HFFc6 (cell line): ENCODE results near the gene ARHGEF17. TPM values are rescaled to one million over a fixed set of nuclear protein-coding genes. Genes with fewer than 3 reads are reported as not detected.
"Not testable (repeated sequence)": the region's sequence is repeated elsewhere in the genome, so short reads cannot be mapped to it uniquely, and the experiment has no call there.

ENCODE experiments used
- DNase-seq: peaks from one replicate; pipeline ENCODE4 v3.0.0-alpha.2; 2018
- H3K27ac Mint-ChIP-seq: 2 replicates; pipeline ENCODE4 v1.8.0; 2020; ENCODE audit warnings: mild to moderate bottlenecking, mixed read lengths
- H3K27me3 Mint-ChIP-seq: 2 replicates; pipeline ENCODE4 v1.8.0; 2021; ENCODE audit warnings: mild to moderate bottlenecking, moderate library complexity, mixed read lengths; ENCODE audit not compliant: insufficient read depth
- H3K36me3 Mint-ChIP-seq: 2 replicates; pipeline ENCODE4 v1.8.0; 2021; ENCODE audit warnings: low read depth, mixed read lengths
- H3K4me1 Mint-ChIP-seq: 2 replicates; pipeline ENCODE4 v1.8.0; 2020; ENCODE audit warnings: low read depth, mixed read lengths
- H3K4me3 Mint-ChIP-seq: 2 replicates; pipeline ENCODE4 v1.8.0; 2020; ENCODE audit warnings: mild to moderate bottlenecking, moderate library complexity, mixed read lengths
- H3K9me3 Mint-ChIP-seq: 2 replicates; pipeline ENCODE4 v1.8.0; 2020; ENCODE audit warnings: mild to moderate bottlenecking, mixed read lengths
- total RNA-seq, 6 experiments: library from RNA; stranded (reverse); fragmentation: NEBNext Ultra II Directional; extraction: Animal tissue kit (Norgen Biotek cat#: 25700); gene quantifications; 2 replicates in 1 of 6; 3 replicates in 5 of 6; pipeline ENCODE4 v1.2.3, GENCODE V29; 2021
- TF ChIP-seq, protein P1 (sequence below): fragments of 200-600 bp; sonication (generic); IDR thresholded peaks from 2 replicates; pipeline ENCODE4 v1.5.0; 2021; ENCODE audit warnings: antibody characterized with exemption, mild to moderate bottlenecking

Gene ARHGEF17
- total RNA-seq, 6 experiments from 2014 or later = 84.6 to 112 (median 92.1) TPM

DNA sequence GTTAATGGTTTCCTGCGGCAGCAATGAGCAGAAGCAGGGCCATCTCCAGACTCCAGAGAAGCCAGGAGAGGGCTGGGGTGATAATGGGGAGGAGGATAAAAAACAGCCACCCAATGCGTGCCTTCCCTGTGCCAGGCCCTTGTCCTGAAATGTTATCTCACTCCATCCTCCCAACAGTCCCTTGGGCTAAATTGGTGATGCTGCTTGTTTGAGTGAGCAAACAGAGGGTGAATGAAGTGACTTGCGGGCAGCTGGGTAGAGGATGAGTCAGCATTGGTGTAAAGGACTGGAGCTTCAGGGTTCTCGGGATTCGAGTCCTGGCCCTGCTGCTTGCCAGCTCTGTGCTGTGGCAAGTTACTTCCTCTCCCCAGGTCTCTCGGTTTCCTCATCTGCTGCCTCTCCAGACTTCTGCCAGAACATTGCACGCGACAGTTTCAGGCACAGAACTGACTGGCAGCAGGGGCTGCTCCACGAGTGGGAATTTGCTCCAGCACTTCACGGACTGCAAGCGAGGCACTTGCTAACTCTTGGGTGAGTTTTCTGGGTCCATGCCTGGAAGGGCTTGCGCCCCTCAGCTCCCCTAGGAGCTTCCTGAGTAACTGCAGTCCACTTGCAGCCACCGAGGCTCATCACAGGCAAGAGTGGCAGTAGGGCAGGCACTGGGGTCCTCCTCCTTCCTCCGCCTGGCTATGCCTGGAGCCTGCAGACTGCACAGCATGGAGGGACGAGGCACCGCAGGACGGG, 36.0 kb upstream of the ARHGEF17 start, which contains the start of gene P2RY6:
P2RY6 (plus strand) TSS at position 403 of the 744 bp plus-strand sequence. CDS start 24,181 bp downstream, outside the sequence.
- Mint-ChIP-seq H3K9me3 (no peaks in the 10 kb centered on the region), H3K36me3 (no peaks in the 10 kb centered on the region), H3K4me3 (peak within 1 kb of the TSS; percentile 30; the same call in 1 of the 2 replicates), H3K27me3 (peaks cover 8% of the 10 kb centered on the region), H3K27ac (peak within 1 kb of the TSS; percentile 52), H3K4me1 (peaks cover 17% of the 10 kb centered on the region)
- TF ChIP-seq, protein P1, sequence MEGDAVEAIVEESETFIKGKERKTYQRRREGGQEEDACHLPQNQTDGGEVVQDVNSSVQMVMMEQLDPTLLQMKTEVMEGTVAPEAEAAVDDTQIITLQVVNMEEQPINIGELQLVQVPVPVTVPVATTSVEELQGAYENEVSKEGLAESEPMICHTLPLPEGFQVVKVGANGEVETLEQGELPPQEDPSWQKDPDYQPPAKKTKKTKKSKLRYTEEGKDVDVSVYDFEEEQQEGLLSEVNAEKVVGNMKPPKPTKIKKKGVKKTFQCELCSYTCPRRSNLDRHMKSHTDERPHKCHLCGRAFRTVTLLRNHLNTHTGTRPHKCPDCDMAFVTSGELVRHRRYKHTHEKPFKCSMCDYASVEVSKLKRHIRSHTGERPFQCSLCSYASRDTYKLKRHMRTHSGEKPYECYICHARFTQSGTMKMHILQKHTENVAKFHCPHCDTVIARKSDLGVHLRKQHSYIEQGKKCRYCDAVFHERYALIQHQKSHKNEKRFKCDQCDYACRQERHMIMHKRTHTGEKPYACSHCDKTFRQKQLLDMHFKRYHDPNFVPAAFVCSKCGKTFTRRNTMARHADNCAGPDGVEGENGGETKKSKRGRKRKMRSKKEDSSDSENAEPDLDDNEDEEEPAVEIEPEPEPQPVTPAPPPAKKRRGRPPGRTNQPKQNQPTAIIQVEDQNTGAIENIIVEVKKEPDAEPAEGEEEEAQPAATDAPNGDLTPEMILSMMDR = no peak
- DNase-seq = peak; percentile 68

DNA sequence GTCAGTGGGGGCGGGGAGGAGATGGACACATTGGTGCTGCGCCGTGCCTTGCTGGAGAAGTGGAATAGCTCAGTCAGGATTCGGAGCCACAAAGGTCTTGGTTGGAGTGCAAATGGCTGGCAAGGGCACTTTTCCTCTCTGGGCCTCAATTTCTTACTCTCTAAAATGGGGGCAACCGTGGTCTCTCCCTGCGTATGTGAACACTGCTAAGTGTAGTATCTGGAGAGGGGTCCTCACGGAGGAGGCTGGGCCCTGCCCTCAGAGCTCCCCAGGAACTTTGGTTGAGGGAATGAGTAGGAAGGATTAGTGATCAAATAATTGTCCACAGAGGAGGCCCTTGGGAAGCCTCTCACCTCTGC, 35.4 kb upstream of the ARHGEF17 start:
- Mint-ChIP-seq H3K4me3 (no peak overlapping the region), H3K9me3 (no peaks in the 10 kb centered on the region), H3K27me3 (peaks cover 4% of the 10 kb centered on the region; the same call in 1 of the 2 replicates), H3K36me3 (no peaks in the 10 kb centered on the region), H3K4me1 (peaks cover 17% of the 10 kb centered on the region), H3K27ac (no peak overlapping the region)
- no peak for DNase-seq
- TF ChIP-seq, protein P1 = no peak

DNA sequence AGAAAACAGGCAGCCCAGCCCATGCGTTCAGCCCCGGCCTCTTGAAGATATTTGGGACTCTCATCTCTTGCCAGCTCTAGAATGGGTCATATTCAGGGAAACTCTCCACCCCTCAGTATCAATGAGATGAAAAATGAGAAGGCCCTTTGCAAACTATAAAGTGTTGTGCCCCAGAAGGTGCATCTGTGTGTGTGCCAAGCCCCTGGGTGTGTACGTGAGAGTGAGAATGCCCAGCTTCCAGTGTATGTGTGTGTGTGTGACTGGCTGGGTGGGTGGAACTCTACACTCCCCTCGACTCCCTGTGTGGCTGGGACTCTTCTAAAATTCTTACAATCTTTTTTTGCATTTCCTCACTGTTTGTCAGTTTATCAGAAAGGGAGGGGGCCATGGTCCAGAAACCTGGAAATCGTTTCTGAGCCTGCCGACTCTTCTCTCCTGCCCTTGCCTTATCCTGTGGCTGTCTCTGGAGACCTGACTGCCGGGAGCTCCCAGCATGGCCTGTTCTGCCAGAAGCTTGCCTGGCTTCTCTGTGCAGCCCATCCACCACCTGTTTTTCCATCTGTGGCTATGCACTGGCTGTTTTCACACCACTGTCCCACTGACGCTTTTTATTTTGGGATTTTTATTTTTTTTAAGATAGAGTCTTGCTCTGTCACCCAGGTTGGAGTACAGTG, 34.7 kb upstream of the ARHGEF17 start:
- Mint-ChIP-seq H3K27ac (no peak overlapping the region), H3K9me3 (no peaks in the 10 kb centered on the region), H3K36me3 (no peaks in the 10 kb centered on the region), H3K27me3 (peaks cover 4% of the 10 kb centered on the region; the same call in 1 of the 2 replicates), H3K4me3 (no peak overlapping the region), H3K4me1 (peaks cover 17% of the 10 kb centered on the region)
- no peak for DNase-seq
- TF ChIP-seq, protein P1 = no peak

DNA sequence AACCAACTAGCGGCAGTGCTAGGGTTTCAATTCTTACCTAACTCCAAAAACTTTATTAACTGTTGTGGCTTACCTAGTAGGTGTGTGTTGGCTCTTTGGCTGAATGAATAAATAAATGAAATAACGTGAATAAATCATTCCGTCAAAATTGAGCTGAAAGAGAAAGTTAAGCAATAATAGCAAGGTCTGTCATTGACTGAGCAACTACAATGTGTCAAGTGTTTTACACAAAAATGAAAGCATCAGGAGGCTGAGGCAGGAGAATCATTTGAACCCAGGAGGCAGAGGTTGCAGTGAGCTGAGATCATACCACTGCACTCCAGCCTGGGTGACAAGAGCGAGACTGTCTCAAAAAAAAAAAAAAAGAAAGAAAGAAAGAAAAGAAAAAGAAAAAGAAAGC, 33.9 kb upstream of the ARHGEF17 start:
- H3K27ac Mint-ChIP-seq, H3K9me3 Mint-ChIP-seq, DNase-seq, H3K27me3 Mint-ChIP-seq, H3K36me3 Mint-ChIP-seq, H3K4me3 Mint-ChIP-seq: not testable (repeated sequence)
- H3K4me1 Mint-ChIP-seq = peaks cover 17% of the 10 kb centered on the region

DNA sequence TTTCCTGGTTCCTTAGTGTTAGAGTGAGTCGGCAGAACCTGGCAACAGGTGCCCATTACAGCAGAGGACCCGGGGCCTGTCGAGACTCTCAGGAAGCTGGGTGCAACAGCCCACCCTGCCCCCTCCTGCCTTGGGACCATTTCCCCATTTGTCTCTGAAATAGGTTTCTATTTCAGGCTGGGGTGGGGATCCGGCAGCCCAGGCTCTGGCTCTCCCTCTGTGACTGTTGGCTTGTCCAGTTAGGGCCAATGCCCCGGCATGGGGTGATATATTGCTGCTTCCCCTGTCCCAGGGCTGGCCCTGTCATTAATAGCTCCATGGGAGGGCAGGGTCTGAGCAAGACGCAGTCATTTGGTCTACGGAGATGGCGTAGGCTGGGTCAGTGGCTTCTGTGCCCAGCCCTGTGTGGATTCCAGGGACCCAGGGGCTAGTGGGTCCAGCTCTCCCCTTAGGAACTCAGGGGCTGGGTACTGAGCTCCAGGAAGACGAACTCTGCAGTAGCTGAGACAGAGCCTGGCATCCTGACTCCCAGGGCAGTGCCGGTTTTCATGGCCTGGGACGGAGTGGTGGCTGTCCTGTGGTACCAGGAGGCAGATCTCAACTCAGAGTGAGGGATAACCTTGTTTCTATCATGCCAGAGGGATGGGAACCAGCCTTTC, 33.2 kb upstream of the ARHGEF17 start:
- Mint-ChIP-seq H3K36me3 (no peaks in the 10 kb centered on the region), H3K9me3 (no peaks in the 10 kb centered on the region), H3K4me1 (peaks cover 17% of the 10 kb centered on the region), H3K27ac (no peak overlapping the region), H3K4me3 (no peak overlapping the region), H3K27me3 (peaks cover 4% of the 10 kb centered on the region; the same call in 1 of the 2 replicates)
- TF ChIP-seq, protein P1 = no peak
- no peak for DNase-seq
